GM19238 (cell line): Measurements from ENCODE around the gene STEAP4.
"Not testable (repeated sequence)": the region's sequence is repeated elsewhere in the genome, so short reads cannot be mapped to it uniquely, and the experiment has no call there.

Source experiments
- DNase-seq: peaks from one replicate; pipeline ENCODE4 v3.0.0; 2011; ENCODE audit warnings: low spot score; ENCODE audit not compliant: insufficient read length

The STEAP4 gene

GRCh38 chr7:88268858-88269257, 37.8 kb downstream of the STEAP4 start:
- DNase-seq, result no peak

GRCh38 chr7:88268051-88268450, 38.6 kb downstream of the STEAP4 start:
- no peak for DNase-seq

- DNase-seq, result no peak
Observed at GRCh38 chr7:88267421-88267820, 39.3 kb downstream of the STEAP4 start.

GRCh38 chr7:88264987-88265386, 41.7 kb downstream of the STEAP4 start:
- DNase-seq, result not testable (repeated sequence)

GRCh38 chr7:88262562-88262961, 44.1 kb downstream of the STEAP4 start:
- DNase-seq, result no peak

GRCh38 chr7:88260719-88261118, 46.0 kb downstream of the STEAP4 start:
- no peak for DNase-seq

GRCh38 chr7:88259656-88260380, 46.9 kb downstream of the STEAP4 start:
- DNase-seq, result no peak

GRCh38 chr7:88258296-88258695, 48.4 kb downstream of the STEAP4 start:
- DNase-seq, result not testable (repeated sequence)

GRCh38 chr7:88256906-88257305, 49.8 kb downstream of the STEAP4 start:
- no peak for DNase-seq

- no peak for DNase-seq
Observed at GRCh38 chr7:88254721-88255424, 51.8 kb downstream of the STEAP4 start.

GRCh38 chr7:88253640-88254039, 53.1 kb downstream of the STEAP4 start:
- DNase-seq, result no peak

GRCh38 chr7:88244258-88244657, 62.4 kb downstream of the STEAP4 start:
- no peak for DNase-seq

- no peak for DNase-seq
Observed at GRCh38 chr7:88243345-88243909, 63.3 kb downstream of the STEAP4 start.

- DNase-seq, result no peak
Observed at GRCh38 chr7:88239852-88240251, 66.8 kb downstream of the STEAP4 start.

- DNase-seq, result no peak
Observed at GRCh38 chr7:88233828-88234227, 72.9 kb downstream of the STEAP4 start.

GRCh38 chr7:88230646-88231045, 76.0 kb downstream of the STEAP4 start:
- no peak for DNase-seq

- no peak for DNase-seq
Observed at GRCh38 chr7:88229302-88229995, 77.2 kb downstream of the STEAP4 start.

- no peak for DNase-seq
Observed at GRCh38 chr7:88226886-88227516, 79.7 kb downstream of the STEAP4 start.

- no peak for DNase-seq
Observed at GRCh38 chr7:88226201-88226600, 80.5 kb downstream of the STEAP4 start.

- DNase-seq, result no peak
Observed at GRCh38 chr7:88224601-88225275, 82.0 kb downstream of the STEAP4 start.

- DNase-seq, result no peak
Observed at GRCh38 chr7:88223265-88223664, 83.4 kb downstream of the STEAP4 start.
